Activated CD8-positive, alpha-beta memory T cell treated with anti-CD3 and anti-CD28 coated beads for 36 hours (primary cell): Measurements from ENCODE around the gene ACSF2. TPM values are rescaled to one million over a fixed set of nuclear protein-coding genes. Genes with fewer than 3 reads are reported as not detected.

ENCODE experiments used
- CTCF ChIA-PET: fragments of 350-600 bp; sonication (Branson Sonifier 250); formaldehyde crosslinking; loops from one replicate; lab custom pipeline; 2021; ENCODE audit warnings: antibody characterized with exemption; lab: Charles Lee
- POLR2A ChIA-PET: fragments of 350-600 bp; sonication (Branson Sonifier 250); formaldehyde crosslinking; loops from one replicate; lab custom pipeline; 2021; ENCODE audit warnings: antibody characterized with exemption; lab: Charles Lee
- total RNA-seq, 2 experiments: library from RNA; stranded (reverse); gene quantifications; one replicate each; pipeline ENCODE4 v1.2.3, GENCODE V29; 2021

The ACSF2 gene
- total RNA-seq, 2 experiments from 2014 or later = 11.3 to 14.1 TPM

GRCh38 chr17:50499270-50499669, 73.3 kb downstream of the ACSF2 start:
- CTCF ChIA-PET = no interaction called here
- POLR2A ChIA-PET = no interaction called here

DNA sequence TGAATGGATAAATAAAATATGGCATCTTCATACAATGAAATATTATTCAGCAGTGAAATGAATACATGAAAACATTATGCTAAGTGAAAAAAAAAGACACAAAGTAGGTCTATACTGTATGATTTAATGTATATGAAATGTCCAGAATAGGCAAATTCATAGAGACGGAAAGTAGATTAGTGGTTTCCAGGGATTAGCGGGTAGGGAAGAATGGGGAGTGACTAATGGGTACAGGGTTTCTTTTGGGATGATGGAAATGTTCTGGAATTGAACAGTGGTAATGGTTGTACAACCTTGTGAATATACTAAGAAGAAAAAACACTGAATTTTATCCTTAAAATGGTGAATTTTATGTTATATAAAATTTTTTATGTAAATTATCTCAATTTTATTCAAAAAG, 73.7 kb downstream of the ACSF2 start:
- CTCF ChIA-PET = interaction anchor here (0.7 kb wide), 1 partner anchor 1593 kb away, joined by 3 read pairs; no protein-coding TSS in a partner anchor

GRCh38 chr17:50501054-50501453, 75.0 kb downstream of the ACSF2 start:
- CTCF ChIA-PET = interaction anchor here (0.7 to 2.2 kb wide), 7 partner anchors 9 to 153 kb away, joined by 4 to 14 read pairs (median 4); partner anchors contain the start of gene RSAD1

More for the DNA sequence above, 73.7 kb downstream of the ACSF2 start:
- POLR2A ChIA-PET = no interaction called here

DNA sequence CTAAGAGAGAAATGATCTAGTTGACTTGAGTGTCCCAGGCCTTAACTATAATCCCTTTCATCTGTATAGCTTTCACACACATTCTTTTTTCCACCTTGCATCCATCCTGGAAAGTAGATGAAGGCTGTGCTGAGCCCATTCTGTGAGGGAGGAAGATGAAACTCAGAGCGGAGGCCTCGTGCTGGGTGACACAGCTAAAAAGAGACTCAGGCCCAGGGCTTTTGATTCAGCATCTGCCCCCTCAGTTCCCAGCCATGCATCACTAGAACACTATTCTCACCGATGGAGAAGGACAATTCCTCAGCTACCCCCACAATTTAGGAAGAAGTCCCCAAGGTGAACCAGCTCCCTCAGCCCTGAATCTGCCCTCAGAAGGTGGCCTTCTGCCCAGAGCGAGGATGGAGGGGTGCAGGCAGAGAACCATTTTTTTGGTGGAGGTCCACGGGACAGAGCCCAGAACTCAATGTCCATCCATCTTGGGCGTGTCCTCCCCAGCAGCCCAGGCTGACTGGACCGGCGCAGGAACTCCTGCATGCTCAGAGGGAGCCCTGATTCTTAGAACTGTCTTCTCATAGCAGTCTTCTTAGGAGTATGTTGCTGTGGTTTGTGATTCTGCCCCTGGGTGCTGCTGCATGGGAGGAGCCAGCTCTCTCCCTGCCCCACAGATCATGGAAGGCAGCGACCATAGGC, 76.4 kb downstream of the ACSF2 start:
- ChIA-PET CTCF (interaction anchor here (1.3 to 2.2 kb wide), 3 partner anchors 20 to 24 kb away, joined by 7 to 14 read pairs (median 8); partner anchors contain the start of gene RSAD1), POLR2A (interaction anchor here (0.6 kb wide), 1 partner anchor 468 kb away, joined by 5 read pairs; no protein-coding TSS in a partner anchor)

More at GRCh38 chr17:50501054-50501453, 75.0 kb downstream of the ACSF2 start:
- POLR2A ChIA-PET = interaction anchor here (0.7 kb wide), 1 partner anchor 41 kb away, joined by 4 read pairs; no protein-coding TSS in a partner anchor

DNA sequence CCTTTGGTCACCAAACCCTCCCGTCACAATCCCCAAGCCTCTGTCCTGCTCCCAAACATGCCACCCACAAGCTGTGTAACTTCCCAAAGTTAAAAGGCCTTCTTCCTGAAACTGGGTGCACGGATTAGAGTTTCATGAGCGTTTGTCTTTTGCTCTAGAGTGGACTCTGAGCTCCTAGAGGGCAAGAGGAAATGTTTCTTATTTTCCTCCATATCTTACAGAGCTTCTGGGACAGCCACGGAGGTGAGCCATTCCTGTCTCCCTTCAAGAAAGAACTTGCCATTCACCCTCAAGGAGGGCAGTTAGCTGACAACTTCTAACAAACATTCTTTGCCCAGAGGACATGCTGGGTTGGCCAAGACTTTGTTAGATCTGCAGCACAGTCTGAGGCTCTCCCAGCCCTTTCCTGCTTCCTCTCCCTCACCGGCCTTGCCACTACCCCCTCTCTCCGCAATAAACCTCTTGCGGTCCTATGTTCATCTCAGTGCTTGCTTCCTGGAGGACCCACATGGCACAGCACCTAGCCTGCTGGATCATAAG, 79.6 kb downstream of the ACSF2 start:
- ChIA-PET CTCF (interaction anchor here (0.9 to 1.7 kb wide), 3 partner anchors 14 to 27 kb away, joined by 3 to 4 read pairs (median 4); partner anchors contain the start of gene RSAD1), POLR2A (no interaction called here)

DNA sequence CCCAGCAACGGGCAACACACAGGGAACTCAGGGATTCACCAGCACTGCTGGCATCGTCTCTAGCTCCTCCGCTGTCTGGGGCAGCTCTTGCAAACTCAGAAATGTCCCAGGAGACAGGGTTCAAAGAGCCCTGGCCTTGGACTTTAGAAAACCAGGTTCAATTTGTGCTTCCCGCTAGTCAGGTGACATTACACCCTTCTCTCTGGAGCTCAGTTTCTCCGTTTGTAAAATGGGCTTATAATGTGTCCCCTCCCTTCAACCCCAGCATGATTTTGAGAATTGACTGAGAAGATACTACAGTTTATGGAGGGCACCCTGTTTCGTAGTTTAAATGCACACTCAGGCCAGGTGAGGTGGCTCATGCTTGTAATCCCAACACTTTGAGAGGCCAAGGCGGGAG, 80.3 kb downstream of the ACSF2 start:
- ChIA-PET POLR2A (no interaction called here), CTCF (interaction anchor here (1.7 kb wide), 1 partner anchor 28 kb away, joined by 4 read pairs; the partner anchor contains the start of gene RSAD1)

GRCh38 chr17:50507871-50508572, 82.0 kb downstream of the ACSF2 start, which contains the start of gene MYCBPAP:
Gene MYCBPAP (plus strand): TSS chr17:50508439. CDS start chr17:50508675, 236 bp downstream.
- ChIA-PET POLR2A (interaction anchor here (0.6 kb wide), 1 partner anchor 197 kb away, joined by 3 read pairs; no protein-coding TSS in a partner anchor), CTCF (interaction anchor here (1.3 kb wide), 1 partner anchor 118 kb away, joined by 3 read pairs; no protein-coding TSS in a partner anchor)

DNA sequence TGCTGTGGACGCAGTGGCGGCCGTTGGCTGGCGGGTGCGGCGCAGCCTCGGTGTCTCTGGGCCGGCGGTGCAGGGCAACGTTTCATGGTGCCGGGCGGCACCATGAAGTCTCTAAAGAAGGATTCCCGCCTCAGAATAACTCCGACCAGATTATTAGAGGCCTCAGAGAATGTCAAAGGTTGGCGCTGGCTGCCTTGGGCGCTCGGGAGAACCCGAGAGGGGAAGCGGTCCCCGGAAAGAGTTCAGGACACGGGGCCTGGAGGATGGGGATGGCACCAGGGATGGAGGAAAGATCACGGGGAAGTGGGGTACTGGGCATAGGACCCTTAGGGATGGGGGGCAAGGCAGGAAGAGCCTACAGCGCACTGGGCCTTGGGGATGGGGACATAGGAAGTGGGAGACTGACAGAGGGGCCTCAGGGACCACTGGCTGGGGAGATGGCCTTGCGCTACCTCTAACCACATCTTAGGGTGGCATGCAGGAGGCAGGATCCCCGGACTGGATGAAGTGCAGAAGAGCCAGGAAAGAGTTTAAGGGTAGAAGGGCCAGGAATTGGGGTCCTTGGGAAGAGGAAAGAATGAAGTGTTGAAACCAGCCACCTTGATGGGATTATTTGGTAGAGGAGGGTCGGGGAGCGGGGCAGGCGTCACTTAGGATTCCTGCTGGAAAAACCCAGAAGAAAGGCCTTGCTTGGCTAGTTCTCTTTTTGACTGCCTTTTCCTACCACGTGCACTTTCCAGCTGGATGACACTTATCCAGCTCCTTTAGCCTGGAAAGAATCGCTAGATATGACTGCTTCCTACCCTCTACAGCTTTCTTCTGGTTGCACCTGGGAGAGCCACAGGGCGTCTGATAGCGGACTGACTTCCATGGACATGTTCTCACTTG, 82.8 kb downstream of the ACSF2 start:
- ChIA-PET POLR2A (no interaction called here), CTCF (interaction anchor here (0.9 to 1.1 kb wide), 4 partner anchors 25 to 146 kb away, joined by 3 read pairs; no protein-coding TSS in a partner anchor)

DNA sequence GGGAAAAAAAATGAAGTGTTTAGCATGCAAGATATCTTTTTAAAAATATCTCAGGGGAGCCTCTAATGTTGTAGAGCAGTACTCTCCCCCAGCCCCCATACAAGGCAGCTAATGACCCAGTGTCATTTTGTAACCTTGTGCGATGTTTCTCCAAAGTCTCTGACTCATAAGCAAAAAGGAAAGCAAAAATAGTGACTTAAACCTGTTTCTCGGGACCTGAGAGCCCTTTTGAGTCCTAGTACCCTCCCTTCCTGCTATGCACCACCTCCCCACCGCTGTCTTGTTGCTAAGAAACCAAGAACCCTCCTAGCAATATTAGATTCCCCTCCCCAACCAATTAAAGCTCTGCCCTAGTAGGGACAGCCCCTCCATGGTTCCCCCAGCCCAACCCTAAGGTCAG, 85.0 kb downstream of the ACSF2 start:
- CTCF ChIA-PET = interaction anchor here (0.9 to 1.4 kb wide), 5 partner anchors 10 to 114 kb away, joined by 3 to 5 read pairs (median 4); partner anchors contain the start of gene LRRC59
- POLR2A ChIA-PET = interaction anchor here (0.9 kb wide), 1 partner anchor 31 kb away, joined by 3 read pairs; no protein-coding TSS in a partner anchor

- ChIA-PET POLR2A (no interaction called here), CTCF (interaction anchor here (0.6 to 1.0 kb wide), 2 partner anchors 81 to 591 kb away, joined by 3 read pairs; no protein-coding TSS in a partner anchor)
These were observed 87.5 kb downstream of the ACSF2 start for GRCh38 chr17:50513495-50513894.

DNA sequence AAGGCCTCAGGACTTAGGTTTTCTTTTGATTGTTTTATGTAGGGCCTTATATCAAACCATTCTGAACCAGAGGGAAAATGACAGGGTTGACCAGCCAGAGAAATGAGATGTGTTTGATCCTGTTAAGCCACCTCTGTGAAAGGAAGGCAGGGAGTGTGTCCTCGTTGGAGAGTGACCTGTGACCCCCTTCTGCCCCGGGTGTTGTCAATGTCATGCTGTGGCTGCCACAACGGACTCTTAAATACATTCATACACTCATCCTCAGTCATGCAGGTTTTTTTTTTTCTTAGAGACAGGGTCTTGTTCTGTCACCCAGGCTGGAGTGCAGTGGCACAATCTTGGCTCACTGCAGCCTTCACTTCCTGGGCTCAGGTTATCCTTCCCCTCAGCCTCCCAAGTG, 88.4 kb downstream of the ACSF2 start:
- CTCF ChIA-PET = no interaction called here
- POLR2A ChIA-PET = no interaction called here

- ChIA-PET POLR2A (no interaction called here), CTCF (no interaction called here)
These were observed 89.1 kb downstream of the ACSF2 start for GRCh38 chr17:50514936-50515702.

- CTCF ChIA-PET = interaction anchor here (0.5 kb wide), 1 partner anchor 263 kb away, joined by 3 read pairs; no protein-coding TSS in a partner anchor
- POLR2A ChIA-PET = no interaction called here
These were observed 91.0 kb downstream of the ACSF2 start for GRCh38 chr17:50517011-50517410.

DNA sequence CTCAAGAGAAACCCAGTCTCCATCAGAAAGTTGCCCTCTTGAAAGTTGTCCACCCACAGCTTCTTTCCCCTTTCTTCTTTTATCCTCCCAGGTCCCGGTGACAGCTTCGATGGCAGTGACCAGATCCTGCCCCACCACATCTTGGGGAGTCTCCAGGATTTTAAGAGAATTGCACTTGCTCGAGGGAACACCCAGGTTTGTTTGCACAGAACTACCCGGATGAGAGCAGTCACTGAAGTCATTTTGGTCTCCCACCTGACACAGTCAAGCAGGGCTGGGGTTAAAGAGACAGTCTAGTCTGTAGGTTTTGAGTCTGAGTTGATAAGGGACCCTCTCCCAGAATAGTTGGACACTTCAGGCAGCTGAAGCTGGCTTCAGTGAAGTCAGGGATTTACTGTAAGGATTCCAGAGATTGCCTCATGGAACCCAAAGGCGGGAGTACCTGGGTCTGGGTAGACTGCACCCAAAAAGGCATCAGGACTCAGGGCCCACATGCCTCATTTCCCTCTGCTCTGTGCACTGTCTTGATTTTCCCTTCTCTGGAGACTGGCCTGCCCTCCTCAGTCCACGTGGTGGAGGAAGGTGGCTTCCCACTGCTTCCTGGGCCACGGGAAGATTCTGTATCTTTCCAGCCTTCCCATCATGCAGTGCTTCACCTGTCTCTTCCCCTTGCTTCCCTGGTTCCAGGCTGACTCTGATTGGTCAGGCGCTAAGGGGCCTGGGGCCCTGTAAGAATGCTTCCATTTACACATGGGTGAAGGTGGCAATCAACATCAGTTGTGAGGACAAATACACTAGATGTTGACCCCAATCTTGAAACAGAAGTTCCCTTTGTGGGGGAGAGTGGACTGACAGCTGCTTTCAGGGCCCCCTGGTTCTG, 91.7 kb downstream of the ACSF2 start:
- ChIA-PET CTCF (interaction anchor here (0.5 kb wide), 1 partner anchor 263 kb away, joined by 3 read pairs; no protein-coding TSS in a partner anchor), POLR2A (interaction anchor here (0.6 kb wide), 1 partner anchor 14 kb away, joined by 9 read pairs; no protein-coding TSS in a partner anchor)

GRCh38 chr17:50518384-50519023, 92.5 kb downstream of the ACSF2 start:
- ChIA-PET CTCF (interaction anchor here (1.1 kb wide), 1 partner anchor 13 kb away, joined by 3 read pairs; no protein-coding TSS in a partner anchor), POLR2A (no interaction called here)
